ENCODE measurements around the gene FKBP1A. TPM values are rescaled to one million over a fixed set of nuclear protein-coding genes. Genes with fewer than 3 reads are reported as not detected.

The FKBP1A gene
- total RNA-seq, 1 donor from 2014 or later: 952 TPM

DNA sequence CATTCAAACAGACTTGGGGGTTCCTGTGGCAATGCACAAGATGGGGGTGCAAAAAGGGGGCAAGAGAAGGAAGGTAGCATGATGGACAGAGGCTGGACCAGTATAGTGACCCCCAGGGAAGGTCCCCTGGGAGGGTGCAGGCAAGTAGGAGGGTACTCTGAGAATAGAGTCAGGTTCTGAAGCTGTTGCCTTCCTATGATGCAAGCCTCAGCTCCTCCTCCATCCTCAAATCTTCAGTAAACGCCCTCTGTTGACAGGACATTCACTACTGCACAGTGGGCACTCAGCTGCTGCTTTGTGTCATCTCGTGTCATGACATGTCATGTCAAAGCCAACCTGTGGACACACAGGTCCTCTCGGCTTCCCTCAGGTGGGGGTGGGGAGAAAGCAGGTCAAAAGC is 58.1 kb downstream of the FKBP1A start:
- peaks cover 7% of the 10 kb centered on the region for H3K27me3 Mint-ChIP-seq (ENCODE audit: unreplicated experiment)
- no peak overlapping the region for H3K4me3 Mint-ChIP-seq (ENCODE audit: unreplicated experiment)
- H3K9me3 Mint-ChIP-seq (ENCODE audit: unreplicated experiment): no peaks in the 10 kb centered on the region
- no peak overlapping the region for H3K27ac Mint-ChIP-seq (ENCODE audit: unreplicated experiment)
- H3K36me3 Mint-ChIP-seq (ENCODE audit: low read depth, unreplicated experiment): peaks cover 4% of the 10 kb centered on the region
- DNase-seq (ENCODE audit: low spot score): no peak
- TF ChIP-seq, protein P1, sequence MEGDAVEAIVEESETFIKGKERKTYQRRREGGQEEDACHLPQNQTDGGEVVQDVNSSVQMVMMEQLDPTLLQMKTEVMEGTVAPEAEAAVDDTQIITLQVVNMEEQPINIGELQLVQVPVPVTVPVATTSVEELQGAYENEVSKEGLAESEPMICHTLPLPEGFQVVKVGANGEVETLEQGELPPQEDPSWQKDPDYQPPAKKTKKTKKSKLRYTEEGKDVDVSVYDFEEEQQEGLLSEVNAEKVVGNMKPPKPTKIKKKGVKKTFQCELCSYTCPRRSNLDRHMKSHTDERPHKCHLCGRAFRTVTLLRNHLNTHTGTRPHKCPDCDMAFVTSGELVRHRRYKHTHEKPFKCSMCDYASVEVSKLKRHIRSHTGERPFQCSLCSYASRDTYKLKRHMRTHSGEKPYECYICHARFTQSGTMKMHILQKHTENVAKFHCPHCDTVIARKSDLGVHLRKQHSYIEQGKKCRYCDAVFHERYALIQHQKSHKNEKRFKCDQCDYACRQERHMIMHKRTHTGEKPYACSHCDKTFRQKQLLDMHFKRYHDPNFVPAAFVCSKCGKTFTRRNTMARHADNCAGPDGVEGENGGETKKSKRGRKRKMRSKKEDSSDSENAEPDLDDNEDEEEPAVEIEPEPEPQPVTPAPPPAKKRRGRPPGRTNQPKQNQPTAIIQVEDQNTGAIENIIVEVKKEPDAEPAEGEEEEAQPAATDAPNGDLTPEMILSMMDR (IDR thresholded peaks at IDR 0.05; ENCODE audit: unreplicated experiment): no peak
- H3K4me1 Mint-ChIP-seq (ENCODE audit: unreplicated experiment): peaks cover 29% of the 10 kb centered on the region

DNA sequence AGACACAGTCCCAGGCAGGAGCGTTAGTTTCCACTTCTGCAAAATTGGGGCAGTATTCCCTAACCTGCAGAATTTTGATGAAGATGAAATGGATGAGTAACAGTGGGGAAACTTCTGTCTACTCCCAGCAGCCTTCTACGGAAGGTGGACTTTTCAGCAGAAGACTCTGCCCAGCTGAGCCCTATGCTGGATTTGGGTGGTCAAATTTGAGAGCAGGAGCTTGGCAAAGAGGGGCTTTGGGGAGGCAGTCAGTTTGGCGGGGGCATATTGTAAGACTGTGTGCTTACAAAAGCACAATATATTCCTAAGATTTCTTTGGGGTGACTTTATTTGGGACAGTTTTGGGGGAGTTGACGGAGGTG is 58.5 kb downstream of the FKBP1A start:
- TF ChIP-seq, protein P1 (IDR thresholded peaks at IDR 0.05; ENCODE audit: unreplicated experiment): no peak
- no peak for DNase-seq (ENCODE audit: low spot score)
- Mint-ChIP-seq H3K9me3 (ENCODE audit: unreplicated experiment) (no peaks in the 10 kb centered on the region), H3K36me3 (ENCODE audit: low read depth, unreplicated experiment) (peaks cover 4% of the 10 kb centered on the region), H3K4me3 (ENCODE audit: unreplicated experiment) (peak overlapping the region; percentile 21), H3K27me3 (ENCODE audit: unreplicated experiment) (peaks cover 7% of the 10 kb centered on the region), H3K27ac (ENCODE audit: unreplicated experiment) (no peak overlapping the region), H3K4me1 (ENCODE audit: unreplicated experiment) (peaks cover 32% of the 10 kb centered on the region)

DNA sequence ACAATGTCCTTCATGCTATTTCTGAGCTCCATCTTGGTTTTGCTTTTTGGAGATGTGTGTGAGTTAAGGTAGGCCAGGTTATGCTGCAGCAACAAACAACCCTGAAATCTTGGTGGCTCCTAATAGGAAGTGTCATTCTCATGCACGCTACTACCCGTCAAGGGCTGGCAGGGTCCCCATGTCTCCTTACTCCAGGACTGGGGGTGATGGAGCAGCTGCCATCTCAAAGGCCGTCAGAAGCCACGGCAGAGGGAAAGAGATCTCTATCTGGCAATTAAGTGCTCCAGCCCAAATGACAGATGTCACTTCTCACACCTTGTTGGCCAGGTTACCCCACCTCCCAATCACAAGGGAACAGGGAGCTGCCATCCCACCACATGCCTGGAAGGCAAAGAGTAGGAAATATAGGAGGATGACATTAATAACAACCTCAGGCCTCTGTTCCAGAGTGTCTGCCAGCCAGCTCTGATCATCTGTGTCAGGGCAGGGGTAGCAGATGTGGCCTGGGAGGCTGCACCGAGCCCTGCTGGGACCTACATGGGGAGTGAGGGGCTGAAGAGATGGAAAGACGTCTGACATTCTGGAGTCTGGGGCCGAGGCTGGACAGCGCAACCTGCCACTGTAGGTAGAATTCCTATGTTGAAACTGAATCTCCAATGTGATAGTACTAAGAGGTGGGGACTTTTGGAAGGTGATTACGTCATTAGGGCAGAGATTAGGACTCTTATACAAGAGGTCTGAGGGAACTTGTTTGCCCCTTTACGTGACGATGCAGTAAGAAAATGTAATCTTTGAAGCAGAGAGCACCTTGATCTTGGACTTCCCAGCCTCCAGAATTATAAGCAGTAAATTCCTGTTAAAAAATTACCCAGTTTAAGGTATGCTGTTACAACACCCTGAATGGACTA is 59.1 kb downstream of the FKBP1A start:
- Mint-ChIP-seq H3K36me3 (ENCODE audit: low read depth, unreplicated experiment) (peaks cover 4% of the 10 kb centered on the region), H3K4me3 (ENCODE audit: unreplicated experiment) (no peak overlapping the region), H3K9me3 (ENCODE audit: unreplicated experiment) (no peaks in the 10 kb centered on the region), H3K4me1 (ENCODE audit: unreplicated experiment) (peaks cover 34% of the 10 kb centered on the region), H3K27ac (ENCODE audit: unreplicated experiment) (no peak overlapping the region), H3K27me3 (ENCODE audit: unreplicated experiment) (peaks cover 7% of the 10 kb centered on the region)
- TF ChIP-seq, protein P1 (IDR thresholded peaks at IDR 0.05; ENCODE audit: unreplicated experiment): no peak
- no peak for DNase-seq (ENCODE audit: low spot score)

DNA sequence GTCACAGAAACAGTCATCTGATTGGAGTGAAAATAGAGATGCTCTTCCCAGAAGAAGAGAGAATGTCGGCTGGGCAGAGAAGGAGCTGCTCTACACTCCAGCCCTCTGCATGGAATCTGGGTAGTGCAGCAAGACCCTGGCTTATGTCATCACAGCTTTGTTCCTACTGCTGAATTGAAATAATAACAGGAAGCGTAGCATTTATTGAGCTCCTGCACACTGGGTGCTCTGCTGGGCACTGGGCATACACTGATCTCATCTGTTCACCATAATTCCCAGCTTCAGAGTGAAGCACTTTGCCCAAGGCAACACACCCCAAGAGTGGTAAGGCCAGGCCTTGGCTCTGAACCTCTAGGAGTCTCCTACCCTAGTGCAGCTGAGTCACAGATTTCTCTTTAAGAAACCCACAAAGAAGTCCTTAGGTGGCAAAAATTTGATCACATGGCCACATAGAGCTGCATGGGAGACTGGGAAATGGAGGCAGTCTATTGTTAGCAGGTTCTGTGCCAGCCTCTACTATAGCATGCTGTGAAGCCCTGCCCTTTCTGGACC is 60.0 kb downstream of the FKBP1A start:
- TF ChIP-seq, protein P1 (IDR thresholded peaks at IDR 0.05; ENCODE audit: unreplicated experiment): no peak
- no peak overlapping the region for H3K27ac Mint-ChIP-seq (ENCODE audit: unreplicated experiment)
- peaks cover 38% of the 10 kb centered on the region for H3K4me1 Mint-ChIP-seq (ENCODE audit: unreplicated experiment)
- no peak overlapping the region for H3K4me3 Mint-ChIP-seq (ENCODE audit: unreplicated experiment)
- H3K36me3 Mint-ChIP-seq (ENCODE audit: low read depth, unreplicated experiment): peaks cover 4% of the 10 kb centered on the region
- DNase-seq (ENCODE audit: low spot score): no peak
- H3K9me3 Mint-ChIP-seq (ENCODE audit: unreplicated experiment): no peaks in the 10 kb centered on the region
- peaks cover 8% of the 10 kb centered on the region for H3K27me3 Mint-ChIP-seq (ENCODE audit: unreplicated experiment)
